RWPE2 (cell line): ENCODE measurements around the gene SDK2.

ENCODE experiments used
- ATAC-seq: fragments of 200-7000 bp; cut with Tn5 transposase; 3 replicates; pipeline ENCODE4 v1.9.1; 2021; ENCODE audit warnings: low read depth
- DNase-seq: peaks from one replicate; pipeline ENCODE4 v3.0.0-alpha.2; 2020; ENCODE audit warnings: low spot score
- H3K27ac ChIP-seq: fragments of 450-650 bp; 2 replicates; pipeline ENCODE4 v1.5.1; 2017; ENCODE audit warnings: mild to moderate bottlenecking; ENCODE audit not compliant: poor library complexity, severe bottlenecking
- H3K27me3 ChIP-seq: fragments of 250-450 bp; sonication (Bioruptor Pico); 2 replicates; pipeline ENCODE4 v1.5.1; 2021; ENCODE audit warnings: mild to moderate bottlenecking, moderate library complexity; ENCODE audit not compliant: insufficient read depth, poor library complexity, severe bottlenecking
- H3K36me3 ChIP-seq: fragments of 250-450 bp; sonication (Bioruptor Pico); 2 replicates; pipeline ENCODE4 v1.5.1; 2020; ENCODE audit warnings: low read depth, mild to moderate bottlenecking, moderate library complexity
- H3K4me1 ChIP-seq: fragments of 250-450 bp; sonication (Bioruptor Pico); 2 replicates; pipeline ENCODE4 v1.5.1; 2021; ENCODE audit warnings: mild to moderate bottlenecking, moderate library complexity; ENCODE audit not compliant: insufficient read depth, poor library complexity, severe bottlenecking
- H3K4me3 ChIP-seq: fragments of 250-450 bp; sonication (Bioruptor Pico); 2 replicates; pipeline ENCODE4 v1.5.1; 2021; ENCODE audit warnings: mild to moderate bottlenecking, moderate library complexity; ENCODE audit not compliant: severe bottlenecking
- H3K9me3 ChIP-seq: fragments of 250-450 bp; sonication (Bioruptor Pico); 2 replicates; pipeline ENCODE4 v1.5.1; 2021; ENCODE audit warnings: mild to moderate bottlenecking, moderate library complexity; ENCODE audit not compliant: severe bottlenecking
- CTCF ChIP-seq: fragments of 450-650 bp; IDR thresholded peaks from one replicate; pipeline ENCODE4 v1.5.1; 2017; ENCODE audit warnings: mild to moderate bottlenecking, moderate library complexity; ENCODE audit not compliant: poor library complexity, severe bottlenecking

Gene SDK2

GRCh38 chr17:73580073-73580710, 64.1 kb downstream of the SDK2 start:
- H3K4me1 ChIP-seq, result no peaks in the 10 kb centered on the region
- no peaks in the 10 kb centered on the region for H3K36me3 ChIP-seq
- DNase-seq, result peak; percentile 61
- H3K4me3 ChIP-seq, result no peak overlapping the region
- no peak for TF ChIP-seq CTCF
- no peaks in the 10 kb centered on the region for H3K9me3 ChIP-seq
- no peak overlapping the region for H3K27ac ChIP-seq
- ATAC-seq, result no peak
- no peaks in the 10 kb centered on the region for H3K27me3 ChIP-seq

GRCh38 chr17:73576556-73577098, 67.6 kb downstream of the SDK2 start:
- no peaks in the 10 kb centered on the region for H3K27me3 ChIP-seq
- H3K9me3 ChIP-seq, result no peaks in the 10 kb centered on the region
- no peaks in the 10 kb centered on the region for H3K36me3 ChIP-seq
- H3K27ac ChIP-seq, result no peak overlapping the region
- H3K4me3 ChIP-seq, result no peak overlapping the region
- ATAC-seq (no peak), DNase-seq (peak; percentile 20)
- H3K4me1 ChIP-seq, result no peaks in the 10 kb centered on the region
- TF ChIP-seq CTCF, result no peak

GRCh38 chr17:73575470-73576221, 68.6 kb downstream of the SDK2 start:
- no peaks in the 10 kb centered on the region for H3K4me1 ChIP-seq
- H3K36me3 ChIP-seq, result no peaks in the 10 kb centered on the region
- no peaks in the 10 kb centered on the region for H3K27me3 ChIP-seq
- no peak overlapping the region for H3K27ac ChIP-seq
- no peaks in the 10 kb centered on the region for H3K9me3 ChIP-seq
- no peak for TF ChIP-seq CTCF
- H3K4me3 ChIP-seq, result no peak overlapping the region
- ATAC-seq, result no peak
- peak; percentile 34 for DNase-seq

- peak; percentile 43 for DNase-seq
- Histone ChIP-seq H3K4me3 (no peak overlapping the region), H3K27ac (no peak overlapping the region), H3K36me3 (no peaks in the 10 kb centered on the region), H3K27me3 (no peaks in the 10 kb centered on the region), H3K9me3 (no peaks in the 10 kb centered on the region), H3K4me1 (no peaks in the 10 kb centered on the region)
- no peak for ATAC-seq
- no peak for TF ChIP-seq CTCF
Observed at GRCh38 chr17:73571511-73572130, 72.6 kb downstream of the SDK2 start.
